ENCODE measurements around the gene ZNF277.

The ZNF277 gene

DNA sequence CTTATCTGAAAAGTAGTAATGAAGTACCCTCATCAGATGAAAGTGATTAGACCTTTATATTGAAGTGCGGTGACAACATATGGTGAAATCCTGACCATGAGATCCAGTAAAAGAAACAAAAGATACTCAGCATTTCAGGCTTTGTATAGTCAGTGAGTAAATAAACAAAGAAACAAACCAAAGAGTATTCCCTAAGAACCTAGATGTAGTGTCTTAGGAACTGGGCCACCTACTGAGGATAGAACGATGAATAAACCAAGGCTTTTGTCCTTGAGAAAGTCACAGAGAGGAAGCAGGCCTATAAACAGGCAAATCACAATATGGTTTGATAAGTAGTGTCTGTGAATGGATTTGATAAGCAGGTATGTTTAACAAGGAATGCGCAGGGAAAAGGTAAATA lies 46.2 kb downstream of the ZNF277 start:
- Histone ChIP-seq H2BK5ac (ENCODE audit: low read depth, low read length, poor library complexity, severe bottlenecking) (no peak overlapping the region), H3K4me2 (ENCODE audit: low read length, poor library complexity, severe bottlenecking) (no peak overlapping the region), H3K27ac (ENCODE audit: low read length, poor library complexity, severe bottlenecking) (no peak overlapping the region), H2BK15ac (ENCODE audit: low read depth, poor library complexity, severe bottlenecking) (no peak overlapping the region), H2BK120ac (ENCODE audit: low read depth, low read length) (no peak overlapping the region), H3K27me3 (ENCODE audit: control insufficient read depth in 1 of 2, insufficient read depth in 1 of 2, low read length in 2 of 2) (no peaks in the 10 kb centered on the region), H4K91ac (ENCODE audit: low read length) (no peak overlapping the region), H3K4ac (ENCODE audit: low read depth in 1 of 2, low read length in 2 of 2) (no peak overlapping the region), H2AK5ac (ENCODE audit: low read length, severe bottlenecking) (no peak overlapping the region), H3K36me3 (ENCODE audit: control insufficient read depth in 1 of 2, insufficient read depth in 2 of 2, low read depth in 1 of 2, low read length in 2 of 2) (no peaks in the 10 kb centered on the region), H3K79me1 (replicated peaks; ENCODE audit: low read length, poor library complexity, severe bottlenecking) (peaks cover 21% of the 10 kb centered on the region), H3K4me3 (ENCODE audit: insufficient read depth in 1 of 2, low read depth in 1 of 2, low read length in 2 of 2) (no peak overlapping the region), H3K18ac (ENCODE audit: low read depth in 1 of 2, low read length in 2 of 2) (no peak overlapping the region), H3K4me1 (ENCODE audit: control insufficient read depth, insufficient read depth, low read depth, low read length) (peaks cover 3% of the 10 kb centered on the region), H3K23ac (ENCODE audit: low read length in 2 of 2) (no peak overlapping the region), H3K9me3 (ENCODE audit: control insufficient read depth, low read length) (no peaks in the 10 kb centered on the region), H2AFZ (ENCODE audit: low read depth, low read length) (no peak overlapping the region), H2BK12ac (ENCODE audit: low read length in 2 of 2) (no peak overlapping the region), H4K8ac (ENCODE audit: low read length) (no peak overlapping the region), H3K14ac (ENCODE audit: low read length in 2 of 2) (no peak overlapping the region), H3K9ac (ENCODE audit: low read length) (no peak overlapping the region)
- WGBS: 44% methylated on average over 3 of the region's 3 CpGs
- no peak for DNase-seq

GRCh38 chr7:112254156-112254555 lies 47.7 kb downstream of the ZNF277 start:
- Histone ChIP-seq H2BK12ac (ENCODE audit: low read length in 2 of 2) (no peak overlapping the region), H2AK5ac (ENCODE audit: low read length, severe bottlenecking) (no peak overlapping the region), H4K8ac (ENCODE audit: low read length) (no peak overlapping the region), H3K36me3 (ENCODE audit: control insufficient read depth in 1 of 2, insufficient read depth in 2 of 2, low read depth in 1 of 2, low read length in 2 of 2) (no peaks in the 10 kb centered on the region), H3K14ac (ENCODE audit: low read length in 2 of 2) (no peak overlapping the region), H3K79me1 (replicated peaks; ENCODE audit: low read length, poor library complexity, severe bottlenecking) (peaks cover 19% of the 10 kb centered on the region), H3K27me3 (ENCODE audit: control insufficient read depth in 1 of 2, insufficient read depth in 1 of 2, low read length in 2 of 2) (no peaks in the 10 kb centered on the region), H3K4ac (ENCODE audit: low read depth in 1 of 2, low read length in 2 of 2) (no peak overlapping the region), H3K4me1 (ENCODE audit: control insufficient read depth, insufficient read depth, low read depth, low read length) (peaks cover 3% of the 10 kb centered on the region), H2AFZ (ENCODE audit: low read depth, low read length) (no peak overlapping the region), H3K18ac (ENCODE audit: low read depth in 1 of 2, low read length in 2 of 2) (no peak overlapping the region), H3K23ac (ENCODE audit: low read length in 2 of 2) (no peak overlapping the region), H3K9me3 (ENCODE audit: control insufficient read depth, low read length) (no peaks in the 10 kb centered on the region), H2BK5ac (ENCODE audit: low read depth, low read length, poor library complexity, severe bottlenecking) (no peak overlapping the region), H3K9ac (ENCODE audit: low read length) (no peak overlapping the region), H2BK15ac (ENCODE audit: low read depth, poor library complexity, severe bottlenecking) (no peak overlapping the region), H4K91ac (ENCODE audit: low read length) (no peak overlapping the region), H3K27ac (ENCODE audit: low read length, poor library complexity, severe bottlenecking) (no peak overlapping the region), H3K4me3 (ENCODE audit: insufficient read depth in 1 of 2, low read depth in 1 of 2, low read length in 2 of 2) (no peak overlapping the region), H2BK120ac (ENCODE audit: low read depth, low read length) (no peak overlapping the region), H3K4me2 (ENCODE audit: low read length, poor library complexity, severe bottlenecking) (no peak overlapping the region)
- DNase-seq: no peak
- 71% methylated on average over 1 of the region's 1 CpG for WGBS

DNA sequence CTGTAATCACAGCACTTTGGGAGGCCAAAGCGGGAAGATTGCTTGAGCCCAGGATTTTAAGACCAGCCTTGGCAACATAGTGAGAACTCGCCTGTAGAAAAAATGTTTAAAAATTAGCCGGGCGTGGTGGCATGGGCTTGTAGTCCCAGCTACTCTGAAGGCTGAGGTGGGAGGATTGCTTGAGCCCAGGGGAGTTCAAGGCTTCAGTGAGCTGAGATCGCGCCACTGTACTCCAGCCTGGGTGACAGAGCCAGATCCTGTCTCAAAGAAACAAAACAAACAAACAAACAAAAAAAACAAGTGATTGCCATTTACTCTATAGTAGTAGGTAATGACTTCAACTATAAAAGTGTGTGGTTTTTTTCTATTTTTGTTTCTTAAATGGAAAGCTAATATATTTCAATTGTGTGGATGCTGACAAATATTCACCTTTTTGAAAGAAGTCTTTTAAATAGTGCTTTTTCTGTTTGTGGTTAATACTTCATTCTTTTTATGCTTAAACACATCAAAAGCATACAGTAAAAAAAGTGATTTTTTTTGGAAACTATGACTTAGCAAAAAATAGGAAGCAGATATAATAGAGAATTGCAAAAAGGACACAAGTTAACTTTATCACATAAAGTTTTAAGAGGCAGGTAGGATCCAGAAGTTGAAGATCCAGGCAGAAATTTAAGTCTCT lies 48.4 kb downstream of the ZNF277 start:
- no peak overlapping the region for H2AK5ac ChIP-seq (ENCODE audit: low read length, severe bottlenecking)
- no peak overlapping the region for H2BK120ac ChIP-seq (ENCODE audit: low read depth, low read length)
- H3K27me3 ChIP-seq (ENCODE audit: control insufficient read depth in 1 of 2, insufficient read depth in 1 of 2, low read length in 2 of 2): no peaks in the 10 kb centered on the region
- H2BK12ac ChIP-seq (ENCODE audit: low read length in 2 of 2): no peak overlapping the region
- no peak overlapping the region for H3K18ac ChIP-seq (ENCODE audit: low read depth in 1 of 2, low read length in 2 of 2)
- no peaks in the 10 kb centered on the region for H3K9me3 ChIP-seq (ENCODE audit: control insufficient read depth, low read length)
- H2BK5ac ChIP-seq (ENCODE audit: low read depth, low read length, poor library complexity, severe bottlenecking): no peak overlapping the region
- peaks cover 3% of the 10 kb centered on the region for H3K4me1 ChIP-seq (ENCODE audit: control insufficient read depth, insufficient read depth, low read depth, low read length)
- no peak overlapping the region for H3K4me2 ChIP-seq (ENCODE audit: low read length, poor library complexity, severe bottlenecking)
- H3K9ac ChIP-seq (ENCODE audit: low read length): no peak overlapping the region
- no peak overlapping the region for H2BK15ac ChIP-seq (ENCODE audit: low read depth, poor library complexity, severe bottlenecking)
- peaks cover 19% of the 10 kb centered on the region for H3K79me1 ChIP-seq (replicated peaks; ENCODE audit: low read length, poor library complexity, severe bottlenecking)
- no peak overlapping the region for H3K14ac ChIP-seq (ENCODE audit: low read length in 2 of 2)
- H3K36me3 ChIP-seq (ENCODE audit: control insufficient read depth in 1 of 2, insufficient read depth in 2 of 2, low read depth in 1 of 2, low read length in 2 of 2): no peaks in the 10 kb centered on the region
- H4K8ac ChIP-seq (ENCODE audit: low read length): no peak overlapping the region
- no peak overlapping the region for H2AFZ ChIP-seq (ENCODE audit: low read depth, low read length)
- H3K4me3 ChIP-seq (ENCODE audit: insufficient read depth in 1 of 2, low read depth in 1 of 2, low read length in 2 of 2): no peak overlapping the region
- no peak overlapping the region for H3K27ac ChIP-seq (ENCODE audit: low read length, poor library complexity, severe bottlenecking)
- no peak overlapping the region for H3K4ac ChIP-seq (ENCODE audit: low read depth in 1 of 2, low read length in 2 of 2)
- H4K91ac ChIP-seq (ENCODE audit: low read length): no peak overlapping the region
- no peak overlapping the region for H3K23ac ChIP-seq (ENCODE audit: low read length in 2 of 2)
- 100% methylated on average over 4 of the region's 6 CpGs for WGBS
- no peak for DNase-seq

GRCh38 chr7:112255388-112255720 lies 48.9 kb downstream of the ZNF277 start:
- DNase-seq: no peak
- Histone ChIP-seq H3K23ac (ENCODE audit: low read length in 2 of 2) (no peak overlapping the region), H3K18ac (ENCODE audit: low read depth in 1 of 2, low read length in 2 of 2) (peak overlapping the region in 1 of 2 experiments; percentile 12), H4K8ac (ENCODE audit: low read length) (no peak overlapping the region), H2BK120ac (ENCODE audit: low read depth, low read length) (no peak overlapping the region), H2BK5ac (ENCODE audit: low read depth, low read length, poor library complexity, severe bottlenecking) (no peak overlapping the region), H2AK5ac (ENCODE audit: low read length, severe bottlenecking) (no peak overlapping the region), H3K27ac (ENCODE audit: low read length, poor library complexity, severe bottlenecking) (no peak overlapping the region), H3K14ac (ENCODE audit: low read length in 2 of 2) (no peak overlapping the region), H2BK15ac (ENCODE audit: low read depth, poor library complexity, severe bottlenecking) (no peak overlapping the region), H3K4me1 (ENCODE audit: control insufficient read depth, insufficient read depth, low read depth, low read length) (peaks cover 3% of the 10 kb centered on the region), H3K36me3 (ENCODE audit: control insufficient read depth in 1 of 2, insufficient read depth in 2 of 2, low read depth in 1 of 2, low read length in 2 of 2) (no peaks in the 10 kb centered on the region), H2BK12ac (ENCODE audit: low read length in 2 of 2) (no peak overlapping the region), H2AFZ (ENCODE audit: low read depth, low read length) (no peak overlapping the region), H4K91ac (ENCODE audit: low read length) (no peak overlapping the region), H3K79me1 (replicated peaks; ENCODE audit: low read length, poor library complexity, severe bottlenecking) (peaks cover 20% of the 10 kb centered on the region), H3K9me3 (ENCODE audit: control insufficient read depth, low read length) (no peaks in the 10 kb centered on the region), H3K4ac (ENCODE audit: low read depth in 1 of 2, low read length in 2 of 2) (no peak overlapping the region), H3K9ac (ENCODE audit: low read length) (no peak overlapping the region), H3K4me3 (ENCODE audit: insufficient read depth in 1 of 2, low read depth in 1 of 2, low read length in 2 of 2) (no peak overlapping the region), H3K27me3 (ENCODE audit: control insufficient read depth in 1 of 2, insufficient read depth in 1 of 2, low read length in 2 of 2) (no peaks in the 10 kb centered on the region), H3K4me2 (ENCODE audit: low read length, poor library complexity, severe bottlenecking) (no peak overlapping the region)

Data from mesenchymal stem cell (in vitro differentiated cells and primary cell).